ENCODE data around the gene PDE6G.
A peak's percentile ranks its signal among the peaks of the same experiment; 100 is the strongest.

PDE6G gene

GRCh38 chr17:81656118-81656743, at the start of gene PDE6G:
Gene PDE6G (minus strand): TSS chr17:81656542. CDS start chr17:81653305, 3,237 bp downstream.
- DNase-seq (ENCODE audit: low read depth in 2 of 2): no peak

GRCh38 chr17:81705518-81706231, 49.3 kb upstream of the PDE6G start:
- DNase-seq (ENCODE audit: low read depth in 2 of 2): no peak

GRCh38 chr17:81703747-81704654, 47.7 kb upstream of the PDE6G start:
- no peak for DNase-seq (ENCODE audit: low read depth in 2 of 2)

- peak; percentile 79 to 81 for DNase-seq (ENCODE audit: low read depth in 2 of 2)
Observed at GRCh38 chr17:81702934-81703746, 46.8 kb upstream of the PDE6G start, which contains the start of gene MRPL12. Gene MRPL12 (plus strand): TSS chr17:81703367. CDS start chr17:81703502, 135 bp downstream.

- no peak for DNase-seq (ENCODE audit: low read depth in 2 of 2)
Observed at GRCh38 chr17:81701288-81702071, 45.1 kb upstream of the PDE6G start.

GRCh38 chr17:81700353-81701287, 44.3 kb upstream of the PDE6G start:
- DNase-seq (ENCODE audit: low read depth in 2 of 2): no peak

GRCh38 chr17:81697261-81698044, 41.1 kb upstream of the PDE6G start:
- no peak for DNase-seq (ENCODE audit: low read depth in 2 of 2)

- no peak for DNase-seq (ENCODE audit: low read depth in 2 of 2)
Observed at GRCh38 chr17:81696218-81696941, 40.0 kb upstream of the PDE6G start.

GRCh38 chr17:81695801-81696200, 39.5 kb upstream of the PDE6G start:
- DNase-seq (ENCODE audit: low read depth in 2 of 2): no peak

GRCh38 chr17:81695211-81695610, 38.9 kb upstream of the PDE6G start:
- DNase-seq (ENCODE audit: low read depth in 2 of 2): no peak

- DNase-seq (ENCODE audit: low read depth in 2 of 2): no peak
Observed at GRCh38 chr17:81694810-81695209, 38.5 kb upstream of the PDE6G start.

GRCh38 chr17:81693509-81694210, 37.3 kb upstream of the PDE6G start:
- DNase-seq (ENCODE audit: low read depth in 2 of 2): no peak

GRCh38 chr17:81691608-81692007, 35.3 kb upstream of the PDE6G start:
- no peak for DNase-seq (ENCODE audit: low read depth in 2 of 2)

GRCh38 chr17:81691196-81691595, 34.9 kb upstream of the PDE6G start:
- DNase-seq (ENCODE audit: low read depth in 2 of 2): no peak

- no peak for DNase-seq (ENCODE audit: low read depth in 2 of 2)
Observed at GRCh38 chr17:81690549-81690948, 34.2 kb upstream of the PDE6G start.

GRCh38 chr17:81690066-81690465, 33.7 kb upstream of the PDE6G start:
- no peak for DNase-seq (ENCODE audit: low read depth in 2 of 2)

- DNase-seq (ENCODE audit: low read depth in 2 of 2): no peak
Observed at GRCh38 chr17:81688616-81689015, 32.3 kb upstream of the PDE6G start.

All from stimulated activated CD8-positive, alpha-beta memory T cell treated with anti-CD3 and anti-CD28 coated beads, Interleukin-15, amount 100 ng/mL, for 4 hours (primary cell).